GM18499 (cell line): ENCODE measurements around the gene MAP3K7.

Experiments
- ATAC-seq: cut with Tn5 transposase; IDR thresholded peaks from one replicate; pipeline ENCODE4 v1.9.1; 2021; ENCODE audit warnings: moderate number of reproducible peaks; ENCODE audit not compliant: insufficient read depth, unreplicated experiment

The MAP3K7 gene

GRCh38 chr6:90464507-90464906 is 122.4 kb downstream of the MAP3K7 start:
- no peak for ATAC-seq

- ATAC-seq: no peak
Observed at GRCh38 chr6:90463874-90464273, 123.0 kb downstream of the MAP3K7 start.
